VCaP (cell line): Measurements from ENCODE around the gene TSC22D1.
"Not testable (repeated sequence)": the region's sequence is repeated elsewhere in the genome, so short reads cannot be mapped to it uniquely, and the experiment has no call there.

Source experiments
- H3K27ac ChIP-seq: fragments of 450-650 bp; 2 replicates; pipeline ENCODE4 v1.5.1; 2017
- TF ChIP-seq, protein P1 (sequence below): fragments of 450-650 bp; conservative IDR thresholded peaks from 2 replicates; pipeline ENCODE4 v1.5.1; 2017; ENCODE audit warnings: mild to moderate bottlenecking, moderate library complexity

The TSC22D1 gene

DNA sequence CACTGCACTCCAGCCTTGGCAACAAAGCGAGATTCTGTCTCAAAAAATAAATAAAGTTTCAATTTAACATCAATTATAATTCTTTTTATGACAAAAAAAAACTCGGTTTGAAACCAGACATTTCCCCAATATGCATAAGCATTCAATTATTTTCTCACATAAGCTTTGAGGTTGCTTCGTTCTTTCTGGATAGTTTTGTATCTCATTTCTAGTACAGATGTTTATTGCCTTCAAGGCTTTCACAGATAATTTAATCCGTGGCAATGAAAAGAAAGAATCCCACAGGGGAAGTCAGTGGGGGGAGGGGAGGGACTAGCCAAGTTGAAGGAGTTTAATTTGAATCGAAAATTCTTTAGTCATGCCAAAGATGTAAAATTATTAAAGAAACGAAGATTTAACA lies 29.6 kb upstream of the TSC22D1 start:
- H3K27ac ChIP-seq, result no peak overlapping the region
- TF ChIP-seq, protein P1, sequence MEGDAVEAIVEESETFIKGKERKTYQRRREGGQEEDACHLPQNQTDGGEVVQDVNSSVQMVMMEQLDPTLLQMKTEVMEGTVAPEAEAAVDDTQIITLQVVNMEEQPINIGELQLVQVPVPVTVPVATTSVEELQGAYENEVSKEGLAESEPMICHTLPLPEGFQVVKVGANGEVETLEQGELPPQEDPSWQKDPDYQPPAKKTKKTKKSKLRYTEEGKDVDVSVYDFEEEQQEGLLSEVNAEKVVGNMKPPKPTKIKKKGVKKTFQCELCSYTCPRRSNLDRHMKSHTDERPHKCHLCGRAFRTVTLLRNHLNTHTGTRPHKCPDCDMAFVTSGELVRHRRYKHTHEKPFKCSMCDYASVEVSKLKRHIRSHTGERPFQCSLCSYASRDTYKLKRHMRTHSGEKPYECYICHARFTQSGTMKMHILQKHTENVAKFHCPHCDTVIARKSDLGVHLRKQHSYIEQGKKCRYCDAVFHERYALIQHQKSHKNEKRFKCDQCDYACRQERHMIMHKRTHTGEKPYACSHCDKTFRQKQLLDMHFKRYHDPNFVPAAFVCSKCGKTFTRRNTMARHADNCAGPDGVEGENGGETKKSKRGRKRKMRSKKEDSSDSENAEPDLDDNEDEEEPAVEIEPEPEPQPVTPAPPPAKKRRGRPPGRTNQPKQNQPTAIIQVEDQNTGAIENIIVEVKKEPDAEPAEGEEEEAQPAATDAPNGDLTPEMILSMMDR, result no peak

DNA sequence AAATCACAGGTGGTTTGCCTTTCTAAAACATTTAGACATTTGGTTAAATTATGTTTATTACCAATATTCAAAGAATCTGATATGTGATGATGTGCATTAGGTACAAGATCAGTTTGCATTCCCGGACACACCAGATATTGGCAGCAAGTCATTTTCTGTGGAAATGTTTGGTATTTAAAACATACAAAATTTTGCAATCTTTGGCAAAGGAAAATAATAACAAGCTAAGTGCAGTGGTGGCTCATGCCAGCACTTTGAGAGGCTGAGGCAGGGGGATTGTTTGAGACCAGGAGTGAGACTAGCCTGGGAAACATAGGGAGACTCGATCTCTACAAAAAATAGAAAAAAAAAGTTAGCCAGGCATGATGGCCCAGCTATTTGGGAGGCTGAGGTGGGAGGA lies 29.1 kb upstream of the TSC22D1 start:
- TF ChIP-seq, protein P1, result no peak
- no peak overlapping the region for H3K27ac ChIP-seq

GRCh38 chr13:44601586-44601985 lies 25.5 kb upstream of the TSC22D1 start:
- TF ChIP-seq, protein P1, result no peak

DNA sequence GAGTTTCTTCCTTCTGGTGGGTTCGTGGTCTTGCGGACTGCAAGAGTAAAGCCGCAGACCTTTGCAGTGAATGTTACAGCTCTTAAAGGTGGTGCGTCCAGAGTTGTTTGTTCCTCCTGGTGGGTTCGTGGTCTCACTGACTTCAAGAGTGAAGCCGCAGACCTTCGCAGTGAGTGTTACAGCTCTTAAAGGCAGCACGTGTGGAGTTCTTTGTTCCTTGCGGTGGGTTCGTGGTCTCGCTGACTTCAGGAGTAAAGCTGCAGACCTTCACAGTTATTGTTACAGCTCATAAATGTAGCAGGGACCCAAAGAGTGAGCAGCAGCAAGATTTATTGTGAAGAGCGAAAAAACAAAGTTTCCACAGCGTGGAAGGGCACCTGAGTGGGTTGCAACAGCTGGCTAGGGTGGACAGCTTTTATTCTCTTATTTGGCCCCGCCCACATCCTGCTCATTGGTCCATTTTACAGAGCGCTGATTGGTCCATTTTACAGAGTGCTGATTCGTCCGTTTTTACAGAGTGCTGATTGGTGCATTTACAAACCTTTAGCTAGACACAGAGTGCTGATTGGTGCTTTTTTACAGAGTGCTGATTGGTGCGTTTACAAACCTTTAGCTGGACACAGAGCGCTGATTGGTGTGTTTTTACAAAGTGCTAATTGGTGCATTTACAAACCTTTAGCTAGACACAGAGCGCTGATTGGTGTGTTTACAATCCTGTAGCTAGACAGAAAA lies 17.9 kb upstream of the TSC22D1 start:
- not testable (repeated sequence) for H3K27ac ChIP-seq

More at GRCh38 chr13:44601586-44601985, 25.5 kb upstream of the TSC22D1 start:
- H3K27ac ChIP-seq, result no peak overlapping the region

GRCh38 chr13:44592216-44592847 lies 16.2 kb upstream of the TSC22D1 start:
- TF ChIP-seq, protein P1, result no peak
- no peak overlapping the region for H3K27ac ChIP-seq

DNA sequence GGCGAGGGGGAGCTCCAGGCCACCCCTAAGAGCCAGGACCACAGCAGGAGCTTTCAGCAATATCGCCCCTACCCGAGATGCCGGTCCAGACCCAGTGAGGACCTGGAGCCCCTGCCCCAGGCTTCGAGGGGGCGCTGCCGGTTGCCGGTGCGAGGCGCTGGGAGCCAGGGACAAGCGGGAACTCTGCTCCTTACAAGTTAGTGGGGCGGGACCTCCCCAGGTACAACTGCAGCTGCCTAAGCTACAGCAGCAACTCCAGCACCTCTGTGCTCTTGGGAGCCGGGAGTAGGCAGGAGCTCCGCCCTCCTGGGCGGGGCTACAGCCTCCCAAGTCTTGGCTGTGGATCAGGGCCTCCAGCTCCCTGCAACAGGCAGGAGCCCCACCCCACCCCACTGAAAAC lies 15.2 kb upstream of the TSC22D1 start:
- H3K27ac ChIP-seq, result no peak overlapping the region
- TF ChIP-seq, protein P1, result no peak

DNA sequence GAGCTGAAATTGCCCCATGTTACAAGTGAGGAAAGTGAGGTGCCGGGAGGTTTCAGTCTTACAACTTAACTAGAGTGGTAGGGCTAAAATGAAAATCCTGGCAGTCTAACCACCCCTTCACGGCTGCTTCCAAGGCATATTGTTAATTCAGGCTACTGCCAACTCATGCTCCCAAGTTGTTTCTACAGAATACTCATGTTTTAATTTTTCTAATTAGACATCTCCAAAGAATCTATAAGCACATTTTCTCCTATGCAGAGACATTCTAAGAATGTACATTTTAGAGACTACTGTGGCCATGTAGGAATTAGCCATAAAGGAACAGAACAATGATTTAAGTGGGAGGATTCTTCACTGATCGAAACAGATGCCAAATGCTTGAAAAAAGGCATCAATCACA lies 7.0 kb upstream of the TSC22D1 start:
- TF ChIP-seq, protein P1, result no peak
- no peak overlapping the region for H3K27ac ChIP-seq

- peak overlapping the region; percentile 99 for H3K27ac ChIP-seq
- TF ChIP-seq, protein P1, result no peak
Measured at GRCh38 chr13:44578067-44578400, 1.9 kb upstream of the TSC22D1 start.
